Chondrocyte (in vitro differentiated cells): ENCODE data around the gene SPTLC3. TPM values are rescaled to one million over a fixed set of nuclear protein-coding genes. Genes with fewer than 3 reads are reported as not detected.

ENCODE experiments used
- DNase-seq: peaks from one replicate; pipeline ENCODE4 v3.0.0; 2021; ENCODE audit warnings: mixed read lengths, low spot score
- H3K27ac Mint-ChIP-seq: one replicate; pipeline ENCODE4 v1.8.0; 2021; ENCODE audit warnings: mild to moderate bottlenecking, moderate library complexity, mixed read lengths; ENCODE audit not compliant: unreplicated experiment
- H3K27me3 Mint-ChIP-seq: 2 replicates; pipeline ENCODE4 v1.8.0; 2021; ENCODE audit warnings: low read depth, mixed read lengths
- H3K36me3 Mint-ChIP-seq: 2 replicates; pipeline ENCODE4 v1.8.0; 2021; ENCODE audit warnings: low read depth, mixed read lengths
- H3K4me1 Mint-ChIP-seq: 2 replicates; pipeline ENCODE4 v1.8.0; 2021; ENCODE audit warnings: low read depth, mild to moderate bottlenecking, mixed read lengths
- H3K4me3 Mint-ChIP-seq: one replicate; pipeline ENCODE4 v1.8.0; 2021; ENCODE audit warnings: mild to moderate bottlenecking, moderate library complexity, mixed read lengths; ENCODE audit not compliant: unreplicated experiment
- H3K9me3 Mint-ChIP-seq: 2 replicates; pipeline ENCODE4 v1.8.0; 2021; ENCODE audit warnings: low read depth, mixed read lengths
- CTCF ChIP-seq: fragments of 200-600 bp; sonication (generic); IDR thresholded peaks from 2 replicates; pipeline ENCODE4 v1.5.0; 2021; ENCODE audit warnings: antibody characterized with exemption, mild to moderate bottlenecking, moderate library complexity
- total RNA-seq: library from RNA; stranded (reverse); gene quantifications from 3 replicates; pipeline ENCODE4 v1.2.1, GENCODE V29; 2021

SPTLC3 gene
- total RNA-seq, 1 donor from 2014 or later, result 5.0 TPM

- Mint-ChIP-seq H3K4me1 (peaks cover 2% of the 10 kb centered on the region), H3K9me3 (no peaks in the 10 kb centered on the region), H3K4me3 (no peak overlapping the region), H3K27me3 (no peaks in the 10 kb centered on the region), H3K36me3 (no peaks in the 10 kb centered on the region), H3K27ac (no peak overlapping the region)
- no peak for DNase-seq
- TF ChIP-seq CTCF, result no peak
Observed at GRCh38 chr20:13110796-13111195, 102.0 kb downstream of the SPTLC3 start.

GRCh38 chr20:13111249-13111911 lies 102.6 kb downstream of the SPTLC3 start:
- H3K9me3 Mint-ChIP-seq, result no peaks in the 10 kb centered on the region
- H3K36me3 Mint-ChIP-seq, result no peaks in the 10 kb centered on the region
- DNase-seq, result no peak
- no peaks in the 10 kb centered on the region for H3K27me3 Mint-ChIP-seq
- H3K4me1 Mint-ChIP-seq, result no peaks in the 10 kb centered on the region
- TF ChIP-seq CTCF, result no peak
- H3K4me3 Mint-ChIP-seq, result no peak overlapping the region
- H3K27ac Mint-ChIP-seq, result no peak overlapping the region

GRCh38 chr20:13113731-13114130 lies 105.0 kb downstream of the SPTLC3 start:
- Mint-ChIP-seq H3K27me3 (no peaks in the 10 kb centered on the region), H3K36me3 (no peaks in the 10 kb centered on the region), H3K4me3 (no peak overlapping the region), H3K9me3 (no peaks in the 10 kb centered on the region), H3K4me1 (no peaks in the 10 kb centered on the region), H3K27ac (no peak overlapping the region)
- no peak for TF ChIP-seq CTCF
- DNase-seq, result no peak

- TF ChIP-seq CTCF, result no peak
- no peaks in the 10 kb centered on the region for H3K27me3 Mint-ChIP-seq
- no peak overlapping the region for H3K27ac Mint-ChIP-seq
- H3K36me3 Mint-ChIP-seq, result no peaks in the 10 kb centered on the region
- no peak for DNase-seq
- H3K4me1 Mint-ChIP-seq, result no peaks in the 10 kb centered on the region
- H3K4me3 Mint-ChIP-seq, result no peak overlapping the region
- no peaks in the 10 kb centered on the region for H3K9me3 Mint-ChIP-seq
Observed at GRCh38 chr20:13117200-13117599, 108.4 kb downstream of the SPTLC3 start.

GRCh38 chr20:13118676-13119075 lies 109.9 kb downstream of the SPTLC3 start:
- Mint-ChIP-seq H3K4me1 (no peaks in the 10 kb centered on the region), H3K36me3 (peaks cover 3% of the 10 kb centered on the region)
- TF ChIP-seq CTCF, result no peak

More at GRCh38 chr20:13118676-13119075, 109.9 kb downstream of the SPTLC3 start:
- no peak overlapping the region for H3K27ac Mint-ChIP-seq
- H3K4me3 Mint-ChIP-seq, result no peak overlapping the region
- no peak for DNase-seq
- no peaks in the 10 kb centered on the region for H3K9me3 Mint-ChIP-seq
- H3K27me3 Mint-ChIP-seq, result no peaks in the 10 kb centered on the region
